Pons (tissue), 1 donor: ENCODE results near the gene CNN3.

ENCODE experiments used
- DNase-seq: peaks from one replicate; pipeline ENCODE4 v3.0.0-alpha.2; 2016; ENCODE audit warnings: low spot score

Gene CNN3

GRCh38 chr1:94856004-94856403 lies 70.9 kb downstream of the CNN3 start:
- DNase-seq: no peak

GRCh38 chr1:94855307-94855700 lies 71.6 kb downstream of the CNN3 start:
- DNase-seq: no peak

GRCh38 chr1:94854458-94855306 lies 72.2 kb downstream of the CNN3 start:
- DNase-seq: peak; percentile 95

GRCh38 chr1:94852788-94853187 lies 74.1 kb downstream of the CNN3 start:
- no peak for DNase-seq

- DNase-seq: no peak
Measured at GRCh38 chr1:94851571-94851970, 75.3 kb downstream of the CNN3 start.
